HFF-Myc (cell line): Measurements from ENCODE around the gene CLTA.

Experiments
- DNase-seq: peaks from one replicate; pipeline ENCODE4 v3.0.0-alpha.2; 2011; ENCODE audit warnings: low read depth; ENCODE audit errors: extremely low read depth
- H3K4me3 ChIP-seq: replicated peaks from 2 replicates; pipeline ENCODE4 v1.5.1; 2011; ENCODE audit warnings: low read depth, mild to moderate bottlenecking, control low read depth, low read length
- CTCF ChIP-seq: IDR thresholded peaks from 2 replicates; pipeline ENCODE4 v1.5.1; 2012; ENCODE audit warnings: mild to moderate bottlenecking, low read depth, low read length, control low read depth; ENCODE audit errors: missing control alignments

The CLTA gene

GRCh38 chr9:36190388-36191289 lies at the start of gene CLTA:
Gene CLTA, plus strand, starts transcription at chr9:36190921. Its CDS starts 136 bp downstream, at chr9:36191057.
- DNase-seq: peak; percentile 99
- peak; percentile 59 for TF ChIP-seq CTCF
- H3K4me3 ChIP-seq: peak within 1 kb of the TSS; percentile 89

- peak; percentile 43 for TF ChIP-seq CTCF
- DNase-seq: no peak
- no peak overlapping the region for H3K4me3 ChIP-seq
Measured at GRCh38 chr9:36141288-36141687, 49.4 kb upstream of the CLTA start.

- no peak overlapping the region for H3K4me3 ChIP-seq
- no peak for DNase-seq
- TF ChIP-seq CTCF: no peak
Measured at GRCh38 chr9:36141761-36142160, 49.0 kb upstream of the CLTA start.

GRCh38 chr9:36142510-36143244 lies 48.0 kb upstream of the CLTA start:
- no peak for TF ChIP-seq CTCF
- H3K4me3 ChIP-seq: no peak overlapping the region
- DNase-seq: no peak

GRCh38 chr9:36143245-36143641 lies 47.5 kb upstream of the CLTA start:
- DNase-seq: no peak
- no peak overlapping the region for H3K4me3 ChIP-seq
- TF ChIP-seq CTCF: no peak

GRCh38 chr9:36144309-36145232 lies 46.1 kb upstream of the CLTA start:
- no peak overlapping the region for H3K4me3 ChIP-seq
- TF ChIP-seq CTCF: no peak
- no peak for DNase-seq
